SK-N-SH treated with all-trans-retinoic acid at 6 μM for 48 hours (cell line): ENCODE data around the gene PFKP.
A peak's percentile ranks its signal among the peaks of the same experiment; 100 is the strongest.

Source experiments
- CREB5 ChIP-seq: fragments of 250-450 bp; sonication (Bioruptor Pico); IDR thresholded peaks from 2 replicates; pipeline ENCODE4 v1.5.1; 2020; ENCODE audit warnings: low read depth, mild to moderate bottlenecking, moderate library complexity
- CSRNP3 ChIP-seq: fragments of 250-450 bp; sonication (Bioruptor Pico); IDR thresholded peaks from 2 replicates; pipeline ENCODE4 v1.5.1; 2021; ENCODE audit warnings: mild to moderate bottlenecking, moderate library complexity
- OSR1 ChIP-seq: fragments of 250-450 bp; sonication (Bioruptor Pico); IDR thresholded peaks from 2 replicates; pipeline ENCODE4 v1.8.0; 2022; ENCODE audit warnings: moderate library complexity, mild to moderate bottlenecking, inconsistent platforms
- PPARA ChIP-seq: fragments of 250-450 bp; sonication (Bioruptor Pico); IDR thresholded peaks from 2 replicates; pipeline ENCODE4 v1.5.0; 2020; ENCODE audit warnings: mild to moderate bottlenecking, borderline replicate concordance
- RARB ChIP-seq: fragments of 250-450 bp; sonication (Bioruptor Pico); IDR thresholded peaks from 2 replicates; pipeline ENCODE4 v1.8.0; 2021; ENCODE audit warnings: mild to moderate bottlenecking, moderate library complexity
- TSHZ2 ChIP-seq: fragments of 250-450 bp; sonication (Bioruptor Pico); IDR thresholded peaks from 2 replicates; pipeline ENCODE4 v1.5.0; 2020; ENCODE audit warnings: mild to moderate bottlenecking, moderate library complexity
- ZFP3 ChIP-seq: fragments of 250-450 bp; sonication (Bioruptor Pico); IDR thresholded peaks from 2 replicates; pipeline ENCODE4 v1.5.0; 2020; ENCODE audit warnings: mild to moderate bottlenecking, moderate library complexity
- ZNF70 ChIP-seq: fragments of 450-650 bp; formaldehyde crosslinking; IDR thresholded peaks from 2 replicates; pipeline ENCODE4 v1.5.0; 2020; ENCODE audit warnings: mild to moderate bottlenecking, moderate library complexity

GRCh38 chr10:3107426-3107961 lies 40.1 kb downstream of the PFKP start:
- no peak for TF ChIP-seq TSHZ2
- no peak for TF ChIP-seq OSR1
- TF ChIP-seq CREB5 (CRISPR knock-in tag): no peak
- no peak for TF ChIP-seq ZNF70 (CRISPR knock-in tag)
- TF ChIP-seq ZFP3 (CRISPR knock-in tag): peak; percentile 80
- no peak for TF ChIP-seq RARB
- no peak for TF ChIP-seq PPARA (CRISPR knock-in tag)
- TF ChIP-seq CSRNP3 (CRISPR knock-in tag): no peak
